UCSD-AML1 (cell line): ENCODE results near the gene OR51S1.
"Not testable (repeated sequence)": the region's sequence is repeated elsewhere in the genome, so short reads cannot be mapped to it uniquely, and the experiment has no call there.

ENCODE experiments used
- DNase-seq: peaks from one replicate; lab custom pipeline; 2025; ENCODE audit not compliant: unreplicated experiment; lab: John Stamatoyannopoulos, UW

Gene OR51S1, protein sequence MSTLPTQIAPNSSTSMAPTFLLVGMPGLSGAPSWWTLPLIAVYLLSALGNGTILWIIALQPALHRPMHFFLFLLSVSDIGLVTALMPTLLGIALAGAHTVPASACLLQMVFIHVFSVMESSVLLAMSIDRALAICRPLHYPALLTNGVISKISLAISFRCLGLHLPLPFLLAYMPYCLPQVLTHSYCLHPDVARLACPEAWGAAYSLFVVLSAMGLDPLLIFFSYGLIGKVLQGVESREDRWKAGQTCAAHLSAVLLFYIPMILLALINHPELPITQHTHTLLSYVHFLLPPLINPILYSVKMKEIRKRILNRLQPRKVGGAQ

DNA sequence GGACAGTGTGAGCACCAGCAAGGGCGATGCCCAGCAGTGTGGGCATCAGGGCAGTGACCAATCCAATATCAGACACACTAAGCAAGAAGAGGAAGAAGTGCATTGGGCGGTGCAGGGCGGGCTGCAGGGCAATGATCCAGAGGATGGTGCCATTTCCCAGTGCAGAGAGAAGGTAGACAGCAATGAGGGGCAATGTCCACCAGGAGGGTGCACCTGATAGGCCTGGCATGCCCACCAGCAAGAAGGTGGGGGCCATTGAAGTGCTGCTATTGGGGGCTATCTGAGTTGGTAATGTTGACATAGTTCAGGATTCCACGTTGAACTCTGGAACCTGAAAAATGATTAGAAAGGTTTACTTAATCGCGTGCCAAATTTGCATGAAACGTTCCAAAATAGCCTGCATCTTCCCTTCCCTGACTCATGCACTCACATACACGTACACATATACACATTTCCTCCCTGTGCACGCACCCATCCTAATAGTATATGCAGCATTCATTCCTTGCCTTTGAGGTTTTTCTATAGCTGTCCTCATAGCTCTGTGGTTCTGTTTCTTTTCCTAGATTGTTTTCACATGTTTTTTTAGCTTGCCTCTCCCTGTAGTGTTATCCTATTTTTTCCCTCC lies at the start of gene OR51S1:
TSS of gene OR51S1 (minus strand) at position 301 of the 625 bp plus-strand sequence. CDS start at position 301, 0 bp downstream.
- no peak for DNase-seq

- DNase-seq = no peak
Observed at GRCh38 chr11:4891996-4892640, 43.1 kb upstream of the OR51S1 start.

- DNase-seq = no peak
Observed at GRCh38 chr11:4890279-4890678, 41.3 kb upstream of the OR51S1 start.

GRCh38 chr11:4887591-4887990 lies 38.6 kb upstream of the OR51S1 start:
- DNase-seq = no peak

DNA sequence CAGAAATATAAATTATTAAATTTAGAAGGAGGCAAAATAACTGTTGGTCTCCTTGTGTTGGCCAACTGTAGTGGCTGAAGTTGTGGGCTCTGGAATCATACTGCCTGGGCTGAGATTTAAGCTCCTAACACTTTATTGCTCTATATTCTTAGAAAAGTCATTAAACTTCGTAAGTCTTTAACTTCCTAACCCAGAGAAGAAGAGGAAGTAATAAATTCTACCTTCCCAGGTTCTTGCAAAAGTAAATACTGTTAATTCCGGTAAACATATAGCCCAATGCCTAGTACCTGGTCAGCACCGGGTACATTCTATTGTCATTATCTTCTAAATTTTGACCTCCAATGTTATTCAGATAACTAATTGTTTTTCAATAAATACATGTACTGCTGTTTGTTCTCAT lies 37.2 kb upstream of the OR51S1 start:
- no peak for DNase-seq

GRCh38 chr11:4884361-4884760 lies 35.4 kb upstream of the OR51S1 start:
- DNase-seq = no peak

GRCh38 chr11:4882543-4882942 lies 33.5 kb upstream of the OR51S1 start:
- DNase-seq = no peak

DNA sequence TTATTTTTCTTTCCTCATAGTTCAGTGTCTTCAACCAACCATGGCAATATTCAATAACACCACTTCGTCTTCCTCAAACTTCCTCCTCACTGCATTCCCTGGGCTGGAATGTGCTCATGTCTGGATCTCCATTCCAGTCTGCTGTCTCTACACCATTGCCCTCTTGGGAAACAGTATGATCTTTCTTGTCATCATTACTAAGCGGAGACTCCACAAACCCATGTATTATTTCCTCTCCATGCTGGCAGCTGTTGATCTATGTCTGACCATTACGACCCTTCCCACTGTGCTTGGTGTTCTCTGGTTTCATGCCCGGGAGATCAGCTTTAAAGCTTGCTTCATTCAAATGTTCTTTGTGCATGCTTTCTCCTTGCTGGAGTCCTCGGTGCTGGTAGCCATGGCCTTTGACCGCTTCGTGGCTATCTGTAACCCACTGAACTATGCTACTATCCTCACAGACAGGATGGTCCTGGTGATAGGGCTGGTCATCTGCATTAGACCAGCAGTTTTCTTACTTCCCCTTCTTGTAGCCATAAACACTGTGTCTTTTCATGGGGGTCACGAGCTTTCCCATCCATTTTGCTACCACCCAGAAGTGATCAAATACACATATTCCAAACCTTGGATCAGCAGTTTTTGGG lies 33.0 kb upstream of the OR51S1 start, which contains the start of gene OR51T1:
TSS of gene OR51T1 (plus strand) at position 41 of the 641 bp plus-strand sequence. CDS start at position 41, 0 bp downstream.
- DNase-seq = no peak

GRCh38 chr11:4881188-4881587 lies 32.2 kb upstream of the OR51S1 start:
- DNase-seq = no peak

GRCh38 chr11:4865855-4866254 lies 16.8 kb upstream of the OR51S1 start:
- no peak for DNase-seq

DNA sequence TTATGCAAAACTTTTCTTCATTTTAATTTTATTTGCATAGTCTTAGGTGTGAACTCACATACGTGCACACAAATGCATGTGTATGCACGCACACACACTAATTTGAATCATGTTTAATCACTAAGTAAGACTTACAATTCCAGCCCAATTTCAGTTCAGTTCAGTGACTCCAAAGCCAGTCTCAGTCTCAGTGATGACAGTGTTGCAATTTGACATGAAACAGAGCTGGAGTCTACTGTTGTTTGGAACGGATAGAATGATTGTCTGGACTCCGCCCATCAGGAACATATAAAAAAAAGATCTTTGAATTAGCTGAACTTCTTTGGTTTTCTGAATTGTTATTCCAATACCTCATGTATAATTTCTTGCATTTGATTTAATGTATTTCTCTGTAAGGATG lies 14.9 kb upstream of the OR51S1 start:
- DNase-seq = no peak

- DNase-seq = no peak
Observed at GRCh38 chr11:4862447-4863236, 13.6 kb upstream of the OR51S1 start.

DNA sequence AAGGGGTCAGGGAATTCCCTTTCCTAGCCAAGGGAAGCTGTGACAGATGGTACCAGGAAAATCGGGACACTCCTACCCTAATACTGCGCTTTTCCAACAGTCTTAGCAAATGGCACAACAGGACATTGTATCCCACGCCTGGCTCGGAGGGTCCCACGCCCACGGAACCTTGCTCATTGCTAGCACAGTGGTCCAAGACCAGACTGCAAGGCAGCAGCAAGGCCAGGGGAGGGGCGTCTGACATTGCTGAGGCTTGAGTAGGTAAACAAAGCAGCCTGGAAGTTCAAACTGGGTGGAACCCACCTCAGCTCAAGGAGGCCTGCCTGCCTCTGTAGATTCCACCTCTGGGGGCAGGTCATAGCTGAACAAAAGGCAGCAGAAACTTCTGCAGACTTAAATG lies 5.3 kb upstream of the OR51S1 start:
- not testable (repeated sequence) for DNase-seq

- DNase-seq = no peak
Observed at GRCh38 chr11:4851033-4851432, 2.0 kb upstream of the OR51S1 start.

- DNase-seq = no peak
Observed at GRCh38 chr11:4839851-4840549, 9.0 kb downstream of the OR51S1 start.

DNA sequence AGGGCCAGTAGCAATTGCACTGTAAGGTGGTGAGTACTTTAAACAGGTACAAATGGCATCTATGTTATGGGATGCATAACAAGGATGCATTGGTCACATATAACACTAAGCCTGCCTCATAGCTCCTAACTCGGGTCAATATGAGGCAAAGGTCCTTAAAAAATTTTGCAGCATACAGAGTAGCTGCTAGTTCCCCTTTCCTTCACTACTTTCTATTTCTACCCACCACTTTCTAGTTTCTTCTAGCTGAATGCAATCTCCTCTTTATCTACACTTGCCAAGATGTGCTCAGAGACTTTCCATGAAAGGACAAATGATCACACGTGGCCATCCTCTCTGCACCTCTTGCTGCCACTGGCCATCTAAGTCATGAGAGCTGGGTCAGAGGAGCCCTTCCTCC lies 18.1 kb downstream of the OR51S1 start:
- no peak for DNase-seq

- no peak for DNase-seq
Observed at GRCh38 chr11:4830346-4830745, 18.7 kb downstream of the OR51S1 start.

DNA sequence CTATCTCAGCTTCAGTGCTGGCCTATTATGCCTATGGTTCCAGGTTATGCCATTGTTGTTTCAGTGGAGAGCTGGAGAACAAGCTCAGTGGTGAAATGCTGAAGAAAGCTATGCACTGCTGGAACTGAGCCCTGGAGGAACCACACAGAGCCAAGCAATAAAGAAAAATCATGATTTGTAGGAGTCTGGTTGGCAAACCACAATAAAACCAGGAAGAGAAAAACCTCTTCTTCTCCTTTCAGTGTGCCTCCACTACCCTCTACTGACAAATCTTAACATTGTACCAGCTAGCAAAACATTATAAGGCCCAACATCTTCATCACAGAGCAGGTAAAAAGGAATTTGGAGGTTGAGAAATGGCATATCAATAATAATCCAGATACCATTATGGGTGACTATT lies 22.6 kb downstream of the OR51S1 start:
- no peak for DNase-seq

- no peak for DNase-seq
Observed at GRCh38 chr11:4825132-4825531, 23.9 kb downstream of the OR51S1 start.

DNA sequence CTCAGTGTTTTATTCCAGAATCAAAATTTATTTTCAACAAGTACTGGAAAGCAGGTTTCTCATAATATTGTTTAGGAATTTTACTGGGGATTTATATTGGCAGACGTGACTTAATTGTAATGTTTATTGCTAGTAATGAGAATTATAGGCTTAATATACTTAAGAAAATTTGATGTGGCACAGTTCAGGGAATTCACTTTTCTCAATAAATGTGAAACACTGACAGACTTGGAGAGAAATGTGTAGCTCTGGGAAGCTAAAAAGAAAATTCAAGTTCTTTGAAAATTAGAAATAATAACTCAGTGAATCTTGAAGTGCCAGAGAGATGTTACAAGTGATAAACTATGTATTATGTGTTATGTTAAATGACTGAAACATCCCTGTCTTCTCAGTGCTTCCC lies 28.0 kb downstream of the OR51S1 start, which contains the start of gene OR51F2:
TSS of gene OR51F2 (plus strand) at position 301 of the 400 bp plus-strand sequence. CDS start 101 bp downstream, outside the sequence.
- DNase-seq = no peak
